LoVo (cell line): Measurements from ENCODE around the gene TCF12.

Experiments used
- DNase-seq: peaks from one replicate; pipeline ENCODE4 v3.0.0-alpha.2; 2016; ENCODE audit warnings: low spot score

The TCF12 gene

DNA sequence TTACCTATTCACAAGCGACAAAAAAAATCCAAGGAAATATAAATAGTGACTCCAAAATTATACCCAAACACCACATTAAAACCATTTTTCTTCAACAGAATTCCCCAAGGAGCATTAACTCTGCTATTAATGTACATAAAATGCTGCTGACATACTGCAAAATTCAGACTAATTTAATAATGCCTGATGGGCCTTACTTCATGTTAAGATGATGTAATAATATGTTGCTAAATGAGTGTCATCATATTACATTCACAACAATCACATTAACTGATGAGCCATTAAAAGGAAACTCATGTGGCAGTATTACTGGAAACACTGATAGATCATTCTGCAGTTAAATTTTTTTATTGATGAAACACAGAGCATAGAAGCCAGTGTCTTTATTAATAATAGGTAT is 253.0 kb downstream of the TCF12 start:
- DNase-seq, result no peak

DNA sequence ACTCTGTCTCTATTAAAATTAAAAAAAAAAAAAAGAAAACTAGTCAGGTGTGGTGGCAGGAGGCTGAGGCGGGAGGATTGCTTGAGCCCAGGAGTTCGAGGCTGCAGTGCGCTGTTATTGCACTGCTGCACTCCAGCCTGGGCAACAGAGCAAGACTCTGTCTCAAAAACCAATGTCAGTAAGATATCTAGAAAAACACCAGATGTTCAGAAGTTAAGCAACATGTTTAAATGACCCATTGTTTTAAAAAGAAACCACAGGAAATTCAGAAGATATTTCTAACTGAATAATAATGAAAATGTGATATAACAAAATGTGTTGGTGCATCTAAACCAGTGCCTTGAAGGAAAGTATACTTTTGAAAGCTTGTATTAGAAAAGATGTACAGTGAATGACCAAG is 254.5 kb downstream of the TCF12 start:
- DNase-seq, result no peak

DNA sequence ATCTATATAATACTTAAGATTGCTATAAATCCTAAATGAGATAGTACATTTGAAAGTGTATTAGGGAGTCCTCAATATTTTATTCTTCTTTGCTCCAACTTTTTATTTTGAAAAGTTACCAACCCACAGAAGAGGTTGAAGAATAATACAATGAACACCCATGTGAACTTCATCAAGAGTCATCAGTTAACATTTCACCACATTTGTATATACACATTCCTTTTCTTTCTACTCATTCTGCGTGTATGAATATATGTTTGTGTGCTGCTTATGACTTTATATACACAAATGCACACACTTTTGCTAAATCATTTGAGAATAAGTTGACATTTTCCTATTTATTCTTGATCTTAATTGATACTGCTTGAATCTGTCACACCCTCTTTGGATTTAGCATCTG is 264.6 kb downstream of the TCF12 start:
- DNase-seq, result no peak

DNA sequence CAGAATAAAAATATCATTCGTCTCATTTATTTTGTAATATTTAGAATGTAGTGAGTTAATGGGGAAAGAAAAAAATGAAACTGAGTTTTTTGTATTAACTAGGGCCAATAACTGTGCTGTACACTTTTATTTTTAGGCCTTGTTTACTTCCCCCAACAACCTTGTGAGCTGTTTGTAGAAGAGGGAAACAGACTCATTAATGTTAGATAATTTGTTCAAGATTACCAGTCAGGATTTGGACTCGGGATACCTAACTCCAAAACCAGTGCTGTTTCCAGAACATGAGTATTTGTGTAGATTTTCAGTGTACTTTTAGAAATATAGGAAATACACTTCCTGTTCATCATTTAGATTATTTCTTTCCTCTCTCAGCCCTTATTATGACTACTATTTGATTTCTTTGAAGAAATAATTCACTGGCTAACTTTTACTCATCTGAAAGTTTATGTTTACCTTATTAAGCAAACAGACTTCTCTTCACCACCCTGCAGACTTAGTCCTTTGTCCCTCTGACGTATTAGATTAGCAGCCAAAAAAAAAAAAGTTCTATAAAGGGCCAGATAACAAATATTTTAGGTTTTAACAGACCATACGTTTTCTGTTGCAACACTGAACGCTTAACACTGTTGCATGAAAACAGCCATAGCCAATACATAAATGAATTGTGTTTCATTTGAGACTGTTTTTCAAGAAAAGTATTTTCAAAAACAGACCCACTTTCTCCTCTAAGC is 265.3 kb downstream of the TCF12 start:
- DNase-seq, result no peak

DNA sequence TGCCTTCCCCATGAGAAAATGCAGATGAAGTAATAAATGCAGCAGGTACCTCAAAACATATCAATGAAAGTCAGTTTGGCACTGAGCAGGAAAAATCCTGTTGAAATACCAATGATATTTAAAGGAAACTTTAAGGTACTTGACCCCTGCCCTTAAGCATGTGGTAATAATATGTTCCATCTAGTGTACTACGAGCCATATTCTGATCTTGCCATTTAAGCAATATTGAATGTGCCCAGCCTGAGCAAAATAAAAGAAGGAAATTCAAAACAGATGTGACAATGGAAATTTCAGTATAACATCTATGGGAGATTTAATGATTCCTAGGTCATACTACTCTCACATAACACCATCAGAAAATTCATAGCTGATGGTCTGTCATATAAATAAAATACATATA is 266.1 kb downstream of the TCF12 start:
- DNase-seq, result no peak

DNA sequence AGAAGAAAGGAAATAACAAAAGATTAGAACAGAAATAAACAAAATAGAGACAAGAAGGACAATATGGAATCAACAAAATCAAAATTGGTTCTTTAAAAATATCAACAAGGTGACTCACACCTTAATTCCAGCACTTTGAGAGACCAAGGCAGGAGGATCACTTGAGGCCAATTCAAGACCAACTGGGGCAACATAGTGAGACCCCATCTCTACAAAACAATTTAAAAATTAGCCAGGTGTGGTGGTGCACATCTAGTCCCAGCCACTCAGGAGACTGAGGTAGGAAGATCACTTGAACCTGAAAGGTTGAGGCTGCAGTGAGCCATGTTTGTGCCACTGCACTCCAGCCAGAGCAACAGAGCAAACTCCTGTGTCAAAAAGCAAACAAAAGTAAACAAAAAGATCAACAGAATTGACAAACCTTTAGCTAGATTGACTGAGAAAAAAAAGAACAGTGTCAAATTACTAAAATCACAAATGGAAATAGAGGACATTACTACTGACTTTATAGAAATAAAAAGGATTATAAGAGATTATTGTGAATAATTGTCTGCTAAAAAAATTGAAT is 267.1 kb downstream of the TCF12 start:
- no peak for DNase-seq

DNA sequence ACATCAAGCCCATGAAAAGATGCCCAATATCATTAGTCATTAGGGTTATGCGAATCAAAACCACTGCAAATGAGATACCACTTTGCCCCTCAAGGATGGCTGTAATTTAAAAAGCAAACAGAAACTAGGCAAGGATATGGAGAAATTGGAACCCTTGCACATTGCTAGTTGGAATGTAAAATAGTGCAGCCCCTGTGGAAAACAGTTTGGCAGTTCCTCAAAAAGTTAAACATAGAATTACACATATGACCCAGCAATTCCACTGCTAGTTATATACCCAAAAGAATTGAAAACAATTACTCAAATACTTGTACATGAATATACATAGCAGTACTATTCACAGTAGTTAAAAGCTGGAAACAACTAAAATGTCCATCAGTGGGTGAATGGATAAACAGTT is 271.0 kb downstream of the TCF12 start:
- DNase-seq, result no peak

DNA sequence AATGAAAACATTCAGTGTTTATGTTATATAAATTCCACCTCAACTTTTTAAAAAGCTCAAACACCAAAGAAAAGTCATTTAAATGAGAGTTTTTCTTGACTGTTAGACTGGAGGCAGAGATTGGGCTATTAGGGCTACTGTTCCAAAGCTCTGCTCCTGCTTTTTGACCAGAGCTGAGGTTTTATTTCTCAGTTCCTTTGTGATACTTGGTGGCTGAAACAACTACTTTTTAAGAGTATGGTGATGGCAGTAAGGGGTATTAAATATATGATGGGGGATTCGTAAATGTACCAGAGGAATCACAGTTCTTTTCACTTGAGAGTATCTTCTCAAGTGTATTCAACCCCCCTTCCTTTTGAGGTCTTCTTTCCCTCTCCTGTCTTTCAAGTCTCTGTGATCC is 271.8 kb downstream of the TCF12 start:
- no peak for DNase-seq

DNA sequence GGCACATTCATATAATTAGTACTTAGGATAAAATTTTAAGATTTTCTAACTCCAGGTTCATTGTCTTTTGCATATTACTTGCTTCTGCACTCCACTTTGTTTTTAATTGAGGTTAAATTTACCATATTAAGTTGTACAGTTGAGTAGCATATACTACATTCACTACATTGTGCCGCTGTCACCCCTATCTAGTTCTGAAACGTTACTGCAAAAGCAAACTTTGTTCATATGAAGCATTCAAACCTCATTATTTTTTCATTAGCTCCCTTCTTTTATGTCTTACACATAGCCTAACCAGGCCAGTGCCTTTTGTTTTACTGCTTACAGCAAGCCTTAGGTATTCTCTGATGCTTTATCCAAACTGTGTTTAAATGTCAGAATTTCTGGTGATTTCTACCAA is 274.7 kb downstream of the TCF12 start:
- no peak for DNase-seq

DNA sequence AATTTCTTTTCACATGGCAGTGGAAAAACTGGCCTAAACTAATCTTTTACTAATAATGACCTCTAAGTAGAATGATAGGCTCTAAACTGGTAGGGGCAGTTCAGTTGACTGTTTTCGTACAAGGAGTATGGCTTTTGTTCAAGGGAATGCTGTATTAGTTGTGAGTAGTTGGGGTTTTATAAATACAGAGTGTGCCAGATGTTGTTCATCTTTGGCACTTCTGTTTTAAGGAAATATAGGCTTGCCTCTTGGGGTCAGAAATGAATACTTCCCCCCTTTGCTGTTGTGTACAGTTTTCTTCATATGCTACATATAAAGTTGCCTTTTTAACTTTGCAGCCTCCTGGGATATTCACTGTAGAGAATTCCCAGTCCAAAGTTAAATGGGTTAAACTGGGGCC is 276.9 kb downstream of the TCF12 start:
- DNase-seq, result no peak

DNA sequence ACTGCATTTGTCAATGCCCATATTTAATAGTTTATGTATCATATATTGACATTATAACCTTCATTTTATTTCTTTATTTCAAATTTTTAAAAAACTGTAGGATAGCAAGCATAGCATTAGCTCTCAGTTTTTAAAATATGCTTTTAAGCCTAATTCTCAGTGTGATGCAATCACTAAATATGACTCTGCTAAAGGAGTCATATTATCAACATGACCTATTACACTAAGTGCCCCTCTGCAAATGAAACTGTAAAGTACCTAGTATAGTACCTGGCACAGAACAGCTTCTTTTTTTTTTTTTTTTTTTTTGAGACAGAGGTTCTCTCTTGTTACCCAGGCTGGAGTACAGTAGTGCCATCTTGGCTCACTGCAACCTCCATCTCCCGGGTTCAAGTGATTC is 278.4 kb downstream of the TCF12 start:
- DNase-seq, result no peak

DNA sequence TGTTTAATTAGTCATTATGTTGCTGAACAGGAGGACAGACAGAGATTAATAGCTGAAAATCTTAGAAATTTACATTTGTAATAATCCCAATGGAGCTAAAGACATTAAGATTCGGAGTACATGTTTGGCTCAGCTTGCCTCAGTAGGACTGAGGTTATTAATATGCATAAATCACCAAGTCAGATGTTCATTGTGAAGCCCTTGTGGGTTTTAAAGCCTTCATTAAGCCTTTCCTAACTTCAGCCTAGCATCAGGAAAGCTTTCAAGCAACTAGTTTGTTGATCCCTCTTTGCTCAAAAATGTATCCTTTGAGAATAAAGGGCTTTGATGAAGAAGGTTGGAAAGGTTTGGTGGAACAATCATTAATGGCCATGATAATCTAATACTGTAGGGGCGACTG is 279.7 kb downstream of the TCF12 start:
- no peak for DNase-seq

DNA sequence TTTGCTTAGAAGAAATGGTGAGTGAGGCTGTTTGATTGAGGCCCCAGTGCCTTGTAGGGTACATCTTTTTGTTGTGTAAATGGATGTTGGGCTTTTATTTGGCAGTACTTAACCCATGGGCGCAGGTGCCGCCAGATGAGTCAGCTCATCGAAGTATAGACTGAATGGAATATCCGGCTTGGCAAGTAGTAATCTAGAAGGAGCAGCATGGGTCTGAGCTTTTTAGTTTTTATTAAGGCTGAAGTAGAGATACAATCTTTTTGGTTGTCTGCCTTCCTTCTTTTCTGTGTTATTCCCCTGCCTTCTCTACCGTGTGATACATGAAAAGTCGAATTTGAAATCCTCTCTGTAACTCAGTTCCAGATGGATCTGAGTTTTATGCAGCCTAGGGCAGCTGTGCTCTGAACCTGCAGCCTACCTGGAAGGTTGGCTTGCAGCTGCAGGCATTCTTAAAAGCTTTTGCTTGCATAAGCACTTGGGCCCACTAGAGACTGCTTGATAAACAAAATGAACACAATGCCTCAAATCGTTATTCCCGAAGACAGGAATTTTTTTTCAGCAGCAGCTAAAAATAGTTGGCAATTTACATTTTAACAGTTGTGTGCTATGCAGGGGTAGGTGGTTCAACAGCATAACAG is 280.3 kb downstream of the TCF12 start:
- no peak for DNase-seq

DNA sequence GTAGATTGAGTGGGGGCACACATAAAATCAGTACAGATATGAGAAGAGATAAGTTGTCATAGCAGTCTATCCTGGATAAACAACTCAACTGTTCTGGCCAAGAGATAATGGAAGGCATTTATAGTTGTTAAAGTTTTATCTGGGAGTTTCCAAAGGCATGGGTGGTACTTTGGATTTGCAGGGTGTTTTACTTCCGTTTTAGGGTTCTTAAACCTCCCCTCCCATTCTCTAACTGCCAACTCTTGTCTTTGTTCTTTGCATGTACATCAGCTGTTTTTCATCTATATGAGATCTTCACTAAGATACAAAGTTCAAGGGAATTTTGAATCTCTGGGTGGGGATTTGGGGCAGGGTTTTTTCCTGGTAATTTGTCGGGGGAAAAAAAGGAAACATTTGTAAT is 283.1 kb downstream of the TCF12 start:
- DNase-seq, result no peak

DNA sequence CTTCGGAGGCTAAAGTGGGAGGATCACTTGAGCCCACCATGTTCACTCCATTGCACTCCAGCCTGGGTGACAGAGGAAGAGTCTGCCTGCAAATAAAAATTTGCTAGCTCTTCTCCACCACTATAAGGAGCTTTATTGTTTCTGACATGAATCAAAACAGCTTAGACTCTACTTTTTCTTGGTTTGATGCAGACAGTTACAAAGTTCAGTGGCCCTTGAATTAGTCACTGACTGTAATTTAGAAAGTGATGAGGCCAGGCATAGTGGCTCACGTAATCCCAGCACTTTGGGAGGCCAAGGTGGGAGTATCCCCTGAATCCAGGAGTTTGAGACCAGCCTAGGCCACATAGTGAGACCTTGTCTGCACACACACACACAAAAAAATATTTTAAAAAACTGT is 285.5 kb downstream of the TCF12 start:
- no peak for DNase-seq

DNA sequence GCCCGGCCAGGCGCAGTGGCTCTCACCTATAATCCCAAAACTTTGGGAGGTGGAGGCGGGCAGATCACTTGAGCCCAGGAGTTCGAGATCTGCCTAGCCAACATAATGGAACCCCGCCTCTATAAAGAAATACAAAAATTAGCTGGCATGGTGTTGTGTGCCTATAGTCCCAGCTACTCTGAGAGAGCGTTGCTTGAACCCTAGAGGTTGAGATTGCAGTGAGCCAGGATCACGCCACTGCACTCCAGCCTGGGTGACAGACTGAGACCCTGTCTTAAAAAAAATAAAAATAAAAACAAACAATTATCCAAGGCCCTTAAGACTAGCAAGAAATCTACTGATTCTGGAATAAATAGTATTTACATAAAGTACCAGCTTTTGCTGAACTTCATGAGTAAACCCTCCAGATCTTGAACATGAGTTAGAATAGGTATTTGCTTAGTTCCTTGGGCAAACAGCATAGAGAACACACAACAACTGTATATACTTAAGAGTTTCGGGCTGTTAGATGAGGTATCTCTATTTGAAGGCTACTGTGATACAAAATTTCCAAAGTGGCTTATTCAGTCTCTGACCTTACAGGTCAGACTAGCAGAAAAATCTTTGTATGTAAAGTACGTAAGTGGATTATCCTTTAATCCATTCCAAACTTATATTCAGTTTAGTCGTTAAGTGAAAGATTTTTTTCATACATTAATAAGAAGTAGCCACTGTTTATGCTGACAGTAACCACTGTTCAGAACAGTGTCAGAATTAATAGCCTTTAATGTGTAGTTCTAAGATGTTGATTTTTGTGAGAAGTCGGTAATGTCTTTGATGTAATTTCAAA is 286.8 kb downstream of the TCF12 start:
- DNase-seq, result no peak

DNA sequence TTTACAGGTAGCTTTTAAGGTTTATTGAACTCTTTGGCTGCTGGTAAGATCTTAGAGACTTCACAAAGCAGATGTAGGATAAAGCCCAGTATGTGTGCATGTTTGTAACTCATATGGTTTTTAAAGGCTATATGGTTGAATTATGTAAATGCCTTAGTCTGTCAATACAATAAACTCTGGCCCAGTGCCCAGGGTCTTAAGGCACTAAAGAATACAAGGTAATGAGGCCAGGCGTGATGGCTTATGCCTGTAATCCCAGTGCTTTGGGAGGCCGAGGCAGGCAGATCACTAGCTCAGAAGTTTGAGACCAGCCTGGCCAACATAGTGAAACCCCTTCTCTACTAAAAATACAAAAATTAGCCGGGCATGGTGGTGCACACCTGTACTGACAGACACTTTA is 287.6 kb downstream of the TCF12 start:
- no peak for DNase-seq

DNA sequence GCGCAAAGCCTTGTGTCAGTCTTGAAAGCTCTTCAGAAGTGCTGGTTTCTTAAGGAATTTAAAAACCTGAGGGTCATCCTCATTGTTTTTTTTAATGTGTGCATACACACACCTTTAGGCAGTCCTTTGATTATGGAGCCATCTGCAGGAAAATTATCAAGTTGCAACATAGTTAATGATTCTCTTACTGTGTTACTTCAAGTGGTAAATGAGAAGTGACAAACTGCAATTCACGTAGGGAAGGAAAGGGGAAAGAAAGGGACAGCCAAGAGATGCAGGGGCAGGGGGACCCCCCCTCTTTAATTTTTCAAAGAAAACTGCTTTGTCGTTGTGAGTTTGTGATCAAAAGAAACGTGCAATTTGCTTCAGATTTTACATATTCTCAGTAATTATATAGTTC is 295.4 kb downstream of the TCF12 start:
- DNase-seq, result peak; percentile 63

DNA sequence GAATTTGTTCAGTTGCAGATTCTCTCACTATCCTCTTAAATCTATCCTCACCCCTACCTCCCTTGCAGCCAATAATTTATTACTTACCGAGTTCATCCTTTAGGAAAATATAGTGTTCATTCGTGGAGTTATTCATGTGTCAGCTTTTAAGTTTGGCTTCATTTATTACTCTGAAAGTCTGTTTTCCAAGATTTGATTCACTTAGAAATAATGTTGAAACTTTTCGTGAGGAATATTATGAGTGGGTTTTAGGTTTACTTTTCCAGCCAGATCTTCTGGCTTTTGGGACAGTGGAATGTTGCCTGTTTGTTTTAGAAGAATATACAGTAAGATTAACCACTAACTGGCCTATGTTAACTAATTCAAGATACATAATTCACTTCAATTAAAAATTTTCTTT is 296.9 kb downstream of the TCF12 start:
- no peak for DNase-seq

DNA sequence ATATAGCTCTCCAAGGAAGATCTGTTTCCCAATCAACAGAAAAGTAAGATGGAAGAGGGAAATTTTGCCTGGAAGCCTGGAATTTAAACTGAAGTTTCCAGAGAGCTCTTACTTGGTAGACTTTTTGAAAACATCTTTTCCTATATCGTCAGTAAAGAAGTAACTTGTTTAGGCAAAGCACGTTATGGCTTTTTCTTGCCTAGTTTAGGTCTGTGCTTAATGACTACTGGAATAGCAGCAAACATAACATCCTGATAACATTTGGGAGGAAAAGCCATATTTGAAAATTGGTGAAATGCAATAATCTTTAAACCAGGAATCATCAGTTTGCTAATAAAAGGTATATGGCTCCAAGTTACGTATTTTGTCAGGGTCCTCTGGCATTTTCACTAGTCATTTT is 297.4 kb downstream of the TCF12 start:
- DNase-seq, result no peak

DNA sequence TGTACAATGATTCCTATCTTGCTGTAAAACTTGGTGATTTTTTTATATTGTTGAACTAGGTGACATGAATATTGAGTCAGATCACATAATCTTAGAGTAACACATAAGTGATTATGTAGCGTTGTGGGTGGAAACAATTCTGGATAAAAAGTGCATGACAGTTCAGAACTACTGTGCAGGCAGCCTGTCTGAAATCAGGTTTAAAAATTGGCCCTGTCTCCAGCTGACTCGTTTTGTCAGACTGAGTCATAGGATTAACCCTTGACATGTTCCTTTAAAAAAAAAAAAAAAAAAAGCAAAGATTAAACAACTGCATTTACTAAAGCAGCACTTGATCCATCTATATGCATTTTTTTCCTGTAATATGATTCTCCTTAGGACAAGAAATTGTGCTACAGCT is 297.8 kb downstream of the TCF12 start:
- DNase-seq, result peak; percentile 53

DNA sequence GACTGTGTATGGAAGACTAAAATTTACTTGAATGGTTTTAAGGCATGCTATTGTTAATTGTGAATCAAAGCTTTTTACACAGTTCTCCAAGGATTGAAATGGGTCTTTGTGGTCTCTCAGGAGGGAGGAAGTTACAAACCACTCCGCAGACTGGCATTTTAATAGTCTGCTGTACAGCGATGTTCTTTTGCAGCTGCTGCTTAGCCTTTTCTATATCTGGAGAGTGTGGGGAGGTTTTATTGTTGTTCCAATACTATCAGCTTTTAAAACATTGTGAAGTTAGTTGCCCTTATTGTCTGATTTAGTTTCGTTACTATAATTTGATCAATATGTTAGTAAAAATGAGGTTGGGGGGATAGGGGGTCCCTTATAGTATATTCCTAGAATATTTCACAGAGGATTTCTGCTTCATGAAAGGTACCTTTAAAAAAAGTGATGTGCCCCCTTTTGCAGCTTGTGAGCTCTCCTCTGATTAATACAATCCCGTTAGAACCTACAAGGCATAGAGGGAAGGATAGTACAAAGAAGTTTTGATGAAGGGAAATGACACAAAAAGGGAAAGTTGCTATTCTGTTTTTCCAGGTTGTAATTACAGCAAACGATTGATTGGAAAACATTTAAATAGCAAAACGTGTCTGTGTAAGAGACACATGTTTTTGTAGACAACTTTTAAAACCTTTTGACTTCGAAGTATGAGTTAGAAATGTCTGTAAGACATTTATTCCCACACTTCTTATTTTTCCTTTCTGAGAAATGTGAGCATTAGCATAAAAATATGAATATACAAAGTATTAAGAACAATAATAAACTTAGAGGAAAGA is 299.5 kb downstream of the TCF12 start:
- no peak for DNase-seq
